CD4-positive, alpha-beta T cell treated with Interleukin-17A for 1 hour (primary cell): ENCODE measurements around the gene SLC12A6.
"Not testable (repeated sequence)": the region's sequence is repeated elsewhere in the genome, so short reads cannot be mapped to it uniquely, and the experiment has no call there.

ENCODE experiments used
- DNase-seq: peaks from one replicate; pipeline ENCODE4 v3.0.0-alpha.2; 2020

Gene SLC12A6

GRCh38 chr15:34355241-34355640 lies 17.7 kb upstream of the SLC12A6 start:
- DNase-seq, result no peak

GRCh38 chr15:34354286-34354685 lies 16.7 kb upstream of the SLC12A6 start:
- no peak for DNase-seq

DNA sequence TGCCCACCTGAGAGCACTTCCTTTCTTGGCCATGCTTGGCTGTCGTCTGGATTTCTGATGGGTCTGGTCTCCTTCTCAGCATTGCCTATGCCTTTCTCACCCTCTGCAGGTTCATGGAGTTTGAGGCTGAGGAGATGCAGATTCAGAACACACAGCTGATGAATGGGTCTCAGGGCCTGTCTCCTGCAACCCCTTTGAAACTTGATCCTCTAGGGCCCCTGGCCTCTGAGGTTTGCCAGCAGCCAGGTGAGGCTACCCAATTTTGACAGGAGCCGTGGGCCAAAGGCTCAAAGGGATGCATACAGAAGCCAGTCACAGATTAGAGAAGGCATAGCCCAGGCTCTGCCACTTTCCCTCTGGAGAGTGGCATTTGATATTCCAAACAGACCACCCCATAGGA lies 16.0 kb upstream of the SLC12A6 start:
- no peak for DNase-seq

DNA sequence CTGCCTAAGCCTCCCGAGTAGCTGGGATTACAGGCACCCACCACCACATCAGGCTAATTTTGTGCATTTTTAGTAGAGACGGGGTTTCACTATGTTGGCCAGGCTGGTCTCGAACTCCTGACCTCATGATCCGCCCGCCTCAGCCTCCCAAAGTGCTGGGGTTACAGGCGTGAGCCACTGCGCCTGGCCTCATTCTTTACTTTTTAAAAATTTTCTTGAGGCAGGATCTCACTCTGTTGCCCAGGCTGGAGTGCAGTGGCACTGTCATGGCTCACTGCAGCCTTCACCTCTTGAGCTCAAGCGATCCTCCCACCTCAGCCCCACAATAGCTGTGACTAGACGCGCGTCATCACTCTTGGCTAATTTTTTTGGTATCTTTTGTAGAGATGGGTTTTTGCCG lies 15.4 kb upstream of the SLC12A6 start:
- not testable (repeated sequence) for DNase-seq

- DNase-seq, result no peak
Measured at GRCh38 chr15:34349769-34350168, 12.2 kb upstream of the SLC12A6 start.

- no peak for DNase-seq
Measured at GRCh38 chr15:34348735-34349300, 11.2 kb upstream of the SLC12A6 start.

DNA sequence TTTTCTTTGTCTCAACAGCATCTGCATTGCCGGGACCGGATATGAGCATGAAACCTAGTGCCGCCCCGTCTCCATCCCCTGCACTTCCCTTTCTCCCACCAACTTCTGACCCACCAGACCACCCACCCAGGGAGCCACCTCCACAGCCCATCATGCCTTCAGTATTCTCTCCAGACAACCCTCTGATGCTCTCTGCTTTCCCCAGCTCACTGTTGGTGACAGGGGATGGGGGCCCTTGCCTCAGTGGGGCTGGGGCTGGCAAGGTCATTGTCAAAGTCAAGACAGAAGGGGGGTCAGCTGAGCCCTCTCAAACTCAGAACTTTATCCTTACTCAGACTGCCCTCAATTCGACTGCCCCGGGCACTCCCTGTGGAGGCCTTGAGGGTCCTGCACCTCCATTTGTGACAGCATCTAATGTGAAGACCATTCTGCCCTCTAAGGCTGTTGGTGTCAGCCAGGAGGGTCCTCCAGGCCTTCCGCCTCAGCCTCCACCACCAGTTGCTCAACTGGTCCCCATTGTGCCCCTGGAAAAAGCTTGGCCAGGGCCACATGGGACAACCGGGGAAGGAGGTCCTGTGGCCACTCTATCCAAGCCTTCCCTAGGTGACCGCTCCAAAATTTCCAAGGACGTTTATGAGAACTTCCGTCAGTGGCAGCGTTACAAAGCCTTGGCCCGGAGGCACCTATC lies 10.5 kb upstream of the SLC12A6 start:
- DNase-seq, result no peak

GRCh38 chr15:34342737-34343575 lies 5.4 kb upstream of the SLC12A6 start, which contains the start of the genes NOP10 and NUTM1:
Gene NOP10 (minus strand): TSS chr15:34343136. CDS start chr15:34343073, 63 bp downstream.
Gene NUTM1 (plus strand): TSS chr15:34343315. CDS start chr15:34343697, 382 bp downstream.
- peak; percentile 95 for DNase-seq

DNA sequence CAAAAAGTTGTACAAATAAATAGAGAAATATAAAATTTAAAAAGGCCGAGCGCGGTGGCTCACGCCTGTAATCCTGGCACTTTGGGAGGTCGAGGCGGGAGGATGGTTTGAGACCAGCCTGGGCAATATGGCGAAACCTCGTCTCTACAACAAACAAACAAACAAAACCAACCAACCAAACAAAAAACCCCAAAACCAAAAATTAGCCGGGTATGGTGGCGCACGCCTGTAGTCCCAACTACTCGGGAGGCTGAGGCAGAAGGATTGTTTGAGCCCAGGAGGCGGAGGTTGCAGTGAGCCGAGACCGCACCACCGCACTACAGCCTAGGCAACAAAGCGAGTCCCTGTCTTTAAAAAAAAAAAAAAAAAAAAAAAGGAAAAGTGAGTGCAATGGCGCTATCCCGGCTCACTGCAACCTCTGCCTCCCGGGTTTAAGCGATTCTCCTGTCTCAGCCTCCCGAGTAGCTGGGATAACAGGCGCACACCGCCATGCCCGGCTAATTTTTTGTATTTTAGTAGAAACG lies 4.7 kb upstream of the SLC12A6 start:
- DNase-seq, result not testable (repeated sequence)

GRCh38 chr15:34341381-34342212 lies 4.0 kb upstream of the SLC12A6 start:
- no peak for DNase-seq

DNA sequence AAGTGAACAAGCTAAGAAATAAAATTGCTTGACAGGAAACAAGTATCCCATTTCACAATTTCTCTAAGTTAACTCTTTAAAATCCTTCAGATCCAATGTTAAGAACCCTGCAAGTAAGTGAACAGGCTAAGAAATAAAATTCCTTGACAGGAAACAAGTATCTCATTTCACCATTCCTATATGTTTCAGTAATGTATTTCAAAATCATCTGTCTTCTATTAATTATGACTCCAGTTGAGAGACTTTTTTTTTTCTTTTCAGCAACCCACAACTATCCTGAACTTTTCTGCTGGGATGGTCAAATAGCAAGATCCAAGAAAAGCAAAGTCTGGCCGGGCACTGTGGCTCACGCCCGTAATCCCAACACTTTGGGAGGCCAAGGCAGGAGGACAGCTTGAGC lies 2.4 kb upstream of the SLC12A6 start:
- no peak for DNase-seq

GRCh38 chr15:34338347-34338746 lies 766 bp upstream of the SLC12A6 start:
- DNase-seq, result no peak

DNA sequence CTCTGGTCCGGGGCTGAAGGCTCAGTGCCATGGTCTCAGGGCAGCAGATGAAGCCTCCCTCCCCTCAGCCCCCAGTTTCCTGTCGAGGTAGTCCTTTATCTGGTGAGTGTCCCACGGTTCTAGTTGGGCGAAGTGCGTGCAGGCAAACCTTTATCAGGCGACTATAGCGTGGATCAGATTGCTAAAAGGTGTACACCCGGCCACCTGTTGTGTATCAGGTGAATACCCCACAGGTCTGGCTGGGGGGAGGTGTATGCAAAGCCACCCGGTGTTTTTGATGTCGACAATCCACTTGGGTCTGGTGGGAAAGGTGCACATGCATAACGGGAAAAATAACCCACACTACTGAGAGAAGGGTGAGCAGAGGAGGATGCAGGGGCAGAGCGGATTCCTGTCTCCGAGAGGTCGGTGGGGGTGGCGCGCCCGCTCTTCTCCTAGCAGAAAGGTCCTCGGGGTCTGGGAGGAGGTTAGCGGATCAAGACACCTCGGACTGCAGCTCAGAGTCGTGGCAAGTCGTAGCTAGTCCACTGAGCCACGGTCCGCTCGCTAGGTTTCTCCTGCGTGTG lies 507 bp downstream of the SLC12A6 start:
- DNase-seq, result peak; percentile 39

GRCh38 chr15:34336231-34336990 lies 1.2 kb downstream of the SLC12A6 start:
- peak; percentile 23 for DNase-seq

DNA sequence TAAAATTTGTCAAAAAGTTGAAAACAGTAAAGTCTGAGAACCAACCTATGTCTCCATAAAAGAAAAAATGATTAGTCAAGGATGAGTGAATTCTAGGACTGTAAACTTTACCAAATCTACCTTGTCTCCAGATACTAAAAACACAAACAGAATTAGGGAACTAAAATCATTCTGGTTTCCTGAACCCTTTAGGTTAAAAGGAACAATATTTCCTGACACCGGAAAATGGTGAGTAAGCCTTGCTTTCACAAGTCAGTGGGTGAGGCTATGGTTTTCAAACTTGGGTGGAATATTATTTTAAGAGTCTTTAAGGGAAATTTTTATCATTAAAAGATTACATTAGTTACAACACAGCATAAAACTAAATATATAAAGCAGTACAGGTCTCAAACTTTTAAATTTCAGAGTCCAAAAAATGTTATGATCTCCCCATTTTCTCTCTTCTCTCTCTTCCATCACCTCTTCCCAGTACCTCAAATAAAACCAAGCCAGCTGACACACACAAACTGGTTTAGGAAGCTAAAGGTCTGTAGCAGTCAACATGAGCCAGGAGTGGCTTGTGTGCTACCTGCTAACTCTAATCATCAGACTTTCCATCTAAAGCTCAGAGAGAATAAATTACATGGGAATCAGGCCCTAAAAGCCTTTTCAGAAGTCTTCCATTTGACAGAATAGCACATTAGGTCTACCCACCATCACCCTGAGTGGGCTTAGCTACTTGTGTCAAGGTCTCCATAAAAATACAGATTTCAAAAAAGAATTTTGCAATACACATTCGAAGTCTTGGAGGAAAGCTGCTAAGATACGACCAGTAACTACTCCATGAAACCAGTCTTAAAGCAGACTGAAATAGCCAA lies 2.2 kb downstream of the SLC12A6 start:
- DNase-seq, result peak; percentile 52

- no peak for DNase-seq
Measured at GRCh38 chr15:34334672-34335071, 2.9 kb downstream of the SLC12A6 start.

GRCh38 chr15:34332553-34333120 lies 4.9 kb downstream of the SLC12A6 start:
- DNase-seq, result no peak

DNA sequence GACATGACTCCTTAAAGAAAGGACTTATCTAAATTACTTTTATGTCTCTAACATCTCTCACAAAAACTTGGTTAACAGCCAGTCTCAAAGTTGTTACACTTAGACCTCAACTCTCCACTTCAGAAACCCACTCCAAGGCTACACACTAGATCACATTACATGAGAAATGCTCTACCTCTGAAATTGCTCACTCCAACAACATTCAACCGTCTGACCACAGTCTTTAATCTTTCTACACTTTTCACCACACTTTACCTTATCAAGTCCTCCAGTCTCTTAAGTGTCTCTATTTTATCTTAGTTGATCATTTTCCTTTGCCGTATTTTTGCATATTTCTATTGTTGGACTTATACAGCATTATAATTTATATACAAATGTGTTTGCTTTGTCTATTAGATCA lies 5.8 kb downstream of the SLC12A6 start:
- DNase-seq, result peak; percentile 64

- DNase-seq, result no peak
Measured at GRCh38 chr15:34330279-34330678, 7.3 kb downstream of the SLC12A6 start.

GRCh38 chr15:34329006-34329405 lies 8.6 kb downstream of the SLC12A6 start:
- no peak for DNase-seq
